Activated naive CD4-positive, alpha-beta T cell treated with anti-CD3 and anti-CD28 coated beads, Interleukin-2, amount 50 U/mL, for 16 hours (primary cell): Measurements from ENCODE around the gene ANKRD11.

Experiments used
- DNase-seq: peaks from one replicate; pipeline ENCODE4 v3.0.0-alpha.2; 2020

The ANKRD11 gene

GRCh38 chr16:89506113-89506504, 15.7 kb upstream of the ANKRD11 start:
- DNase-seq = no peak

DNA sequence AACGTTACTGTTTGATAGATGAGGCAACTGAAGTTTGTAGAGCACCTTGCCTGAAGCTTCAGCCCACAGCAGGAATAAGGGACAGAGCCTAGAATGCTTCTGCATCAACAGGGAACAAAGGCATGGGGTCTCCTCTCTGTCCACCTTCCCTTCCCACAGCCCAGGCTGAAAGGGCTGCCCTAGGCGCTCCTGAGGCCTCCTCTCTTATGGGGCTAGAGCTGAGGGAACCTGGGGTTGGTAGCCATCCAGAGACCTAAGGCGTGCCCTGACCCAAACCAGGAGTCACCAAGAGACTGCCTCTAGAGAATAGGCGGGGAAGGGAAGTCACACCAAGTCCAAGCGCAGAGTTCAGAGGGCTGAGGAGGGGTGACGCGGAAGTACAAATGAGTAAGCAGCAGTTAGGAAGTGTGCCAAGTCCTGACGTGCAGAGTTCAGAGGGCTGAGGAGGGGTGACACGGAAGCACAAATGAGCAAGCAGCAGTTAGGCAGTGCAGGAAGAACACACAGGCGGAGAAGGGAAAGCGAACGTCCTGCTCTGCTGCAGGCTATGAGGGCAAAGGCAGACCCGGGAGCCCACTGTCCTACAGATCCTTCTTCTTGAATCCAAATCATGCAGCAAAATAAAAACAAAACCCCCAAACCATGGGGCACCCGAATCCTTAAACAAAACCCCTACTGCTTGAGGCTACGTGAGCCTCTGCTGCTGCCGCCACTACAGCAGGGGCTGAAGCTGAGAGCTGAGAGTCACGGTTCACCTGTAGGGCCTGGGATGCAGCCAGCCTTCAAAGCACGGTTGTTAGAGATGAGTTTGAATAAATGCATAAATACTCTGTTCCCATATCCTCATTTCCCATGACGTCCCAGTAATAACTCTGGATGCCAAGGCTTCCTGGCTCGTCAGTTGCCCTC, 15.1 kb upstream of the ANKRD11 start:
- peak; percentile 87 for DNase-seq

DNA sequence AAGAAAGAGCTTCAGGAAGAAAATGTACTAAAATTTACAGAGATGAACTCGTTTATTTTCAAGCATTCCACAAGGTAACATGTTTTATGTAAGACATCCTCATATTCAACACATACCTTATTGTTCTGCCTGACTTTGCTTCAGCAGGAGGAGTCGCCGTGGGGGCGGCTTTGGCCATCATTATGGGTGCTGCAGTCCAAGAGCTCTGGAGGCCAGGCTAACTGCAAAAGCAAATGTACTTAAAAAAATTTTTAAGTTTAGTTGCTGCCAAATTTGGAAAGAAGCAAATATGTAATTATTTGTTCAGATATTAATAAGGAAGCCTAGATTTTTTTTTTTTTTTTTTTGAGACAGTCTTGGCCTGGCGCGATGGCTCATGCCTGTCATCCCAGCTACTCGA, 13.7 kb upstream of the ANKRD11 start:
- no peak for DNase-seq

- no peak for DNase-seq
These were observed 11.9 kb upstream of the ANKRD11 start for GRCh38 chr16:89502081-89502843.

- no peak for DNase-seq
These were observed 9.4 kb upstream of the ANKRD11 start for GRCh38 chr16:89499767-89500166.

- no peak for DNase-seq
These were observed 8.5 kb upstream of the ANKRD11 start for GRCh38 chr16:89498839-89499238.

- no peak for DNase-seq
These were observed 4.8 kb upstream of the ANKRD11 start for GRCh38 chr16:89495121-89495520.

- no peak for DNase-seq
These were observed 3.4 kb upstream of the ANKRD11 start for GRCh38 chr16:89493776-89494175.

DNA sequence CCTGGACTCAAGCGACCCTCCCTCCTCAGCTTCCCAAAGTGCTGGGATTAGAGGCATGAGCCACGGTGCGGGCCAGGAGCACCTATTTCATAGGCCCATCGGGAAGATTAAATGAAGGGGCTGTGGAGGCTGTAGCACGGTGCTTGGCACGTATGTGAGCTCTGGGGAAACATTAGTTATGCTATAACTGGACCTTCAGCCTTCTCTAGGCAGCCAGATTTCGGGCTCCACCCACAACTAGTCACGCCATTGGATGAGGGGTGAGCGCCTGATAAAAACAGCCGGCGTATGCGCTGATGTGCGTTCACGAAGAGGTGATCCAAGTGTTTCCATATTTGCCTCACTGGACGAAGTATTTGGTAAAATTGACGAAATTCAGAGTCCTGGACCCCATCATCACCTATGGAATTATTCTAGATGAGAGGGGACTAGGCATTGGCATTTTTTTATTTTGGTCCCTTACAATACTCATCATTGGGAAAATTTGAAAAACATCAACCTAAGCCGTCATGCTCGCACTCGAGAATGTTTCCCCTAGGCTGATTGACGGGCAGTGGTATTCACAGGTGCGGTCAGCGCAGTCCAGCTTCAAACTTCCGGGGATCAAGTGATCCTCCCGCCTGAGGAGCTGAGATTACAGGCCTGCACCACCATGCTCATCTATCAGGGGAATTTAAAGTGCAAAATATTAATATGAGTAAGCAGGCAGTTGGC, 1.8 kb upstream of the ANKRD11 start:
- DNase-seq = no peak

DNA sequence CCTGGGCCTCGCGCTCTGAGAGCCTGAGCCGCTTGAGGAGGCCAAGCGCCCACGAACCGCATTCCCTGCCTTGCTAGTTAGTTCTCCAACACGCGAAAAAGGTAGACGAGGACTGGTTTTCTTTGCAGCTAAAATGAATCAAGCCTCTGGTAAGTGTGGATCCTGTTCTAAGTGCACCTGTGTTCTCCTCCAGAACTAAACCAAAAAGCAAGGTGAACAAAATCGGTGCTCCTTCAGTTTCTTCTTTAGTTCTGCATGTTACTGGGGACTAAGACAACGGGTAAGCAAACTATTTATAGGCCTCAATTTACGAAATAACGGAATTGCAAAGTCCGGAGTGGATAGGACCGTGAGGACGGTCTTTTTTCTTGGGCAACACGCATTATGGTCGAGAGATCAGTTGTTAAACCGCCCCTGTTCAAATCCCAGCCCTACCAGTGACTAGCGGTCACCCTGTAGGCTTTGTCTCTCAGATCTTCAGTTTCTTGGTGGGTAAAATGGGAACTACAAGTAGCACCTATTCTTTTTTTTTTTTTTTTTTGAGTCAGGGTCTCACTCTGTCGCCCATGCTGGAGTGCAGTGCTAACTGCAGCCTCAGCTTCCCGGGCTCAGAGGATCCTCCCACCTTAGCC, 993 bp upstream of the ANKRD11 start:
- DNase-seq = no peak

- DNase-seq = no peak
These were observed 393 bp downstream of the ANKRD11 start for GRCh38 chr16:89489898-89490438.

DNA sequence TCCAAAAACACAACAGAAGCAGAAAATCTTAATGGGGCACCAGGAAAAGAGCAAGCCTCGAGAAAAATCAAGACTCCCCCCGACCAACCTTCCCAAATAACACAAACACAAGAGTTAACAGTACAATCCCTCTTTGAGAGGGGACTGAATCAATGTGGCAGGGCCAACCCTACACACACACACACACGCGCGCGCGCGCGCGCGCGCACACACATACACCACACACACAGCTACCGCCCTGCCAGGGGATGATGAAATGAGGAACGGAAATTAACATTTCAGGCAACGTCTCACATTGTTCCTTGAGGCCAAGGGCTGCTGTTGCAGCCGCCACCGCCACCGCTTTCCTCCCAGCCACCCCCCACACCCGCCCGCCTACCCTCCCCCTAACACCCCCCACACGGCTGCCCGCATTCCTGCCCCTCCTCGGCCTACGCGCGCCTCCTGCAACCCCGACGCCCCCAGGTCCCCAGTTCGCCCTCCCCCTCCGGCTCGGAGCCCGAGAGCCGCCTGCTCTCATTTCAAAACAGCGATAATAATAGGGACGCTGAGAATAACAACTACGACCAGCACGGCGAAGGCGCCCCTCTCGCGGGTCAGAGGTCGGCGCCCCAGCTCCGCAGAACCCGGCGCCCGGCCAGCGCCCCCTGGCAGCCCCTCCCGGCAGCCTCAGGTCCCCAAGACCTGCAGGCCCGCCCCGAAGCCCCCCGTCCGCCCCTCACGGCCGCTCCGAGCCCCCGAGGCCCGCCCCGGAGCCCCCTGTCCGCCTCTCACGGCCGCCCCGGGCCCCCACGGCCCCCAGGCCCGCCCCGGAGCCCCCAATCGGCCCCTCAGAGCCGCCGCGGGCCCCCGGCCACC, 1.1 kb downstream of the ANKRD11 start:
- peak; percentile 85 for DNase-seq

GRCh38 chr16:89485701-89486246, 4.6 kb downstream of the ANKRD11 start:
- DNase-seq = no peak

GRCh38 chr16:89484923-89485679, 5.3 kb downstream of the ANKRD11 start:
- DNase-seq = no peak

DNA sequence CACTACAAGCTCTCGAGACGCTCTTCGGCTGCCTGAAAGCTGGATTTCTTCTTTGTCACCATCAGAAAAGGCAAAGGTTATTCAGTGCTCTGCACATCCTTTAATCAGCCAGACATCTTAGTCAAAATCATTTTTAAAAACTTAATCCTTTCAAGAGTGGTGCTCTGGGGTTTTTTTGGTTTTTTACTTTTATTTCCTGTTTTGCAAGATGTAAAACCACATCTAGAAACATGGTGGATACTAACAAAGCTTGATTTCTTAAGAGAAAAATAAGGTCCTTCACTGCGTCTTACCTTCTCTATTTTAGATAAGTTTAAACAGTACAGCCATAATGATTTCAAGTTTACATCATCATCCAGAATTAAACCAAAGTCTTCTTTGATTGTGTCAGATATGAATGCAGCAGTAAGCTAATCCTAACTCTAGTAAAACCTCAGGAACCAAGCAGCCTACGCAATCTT, 6.3 kb downstream of the ANKRD11 start:
- DNase-seq = no peak

DNA sequence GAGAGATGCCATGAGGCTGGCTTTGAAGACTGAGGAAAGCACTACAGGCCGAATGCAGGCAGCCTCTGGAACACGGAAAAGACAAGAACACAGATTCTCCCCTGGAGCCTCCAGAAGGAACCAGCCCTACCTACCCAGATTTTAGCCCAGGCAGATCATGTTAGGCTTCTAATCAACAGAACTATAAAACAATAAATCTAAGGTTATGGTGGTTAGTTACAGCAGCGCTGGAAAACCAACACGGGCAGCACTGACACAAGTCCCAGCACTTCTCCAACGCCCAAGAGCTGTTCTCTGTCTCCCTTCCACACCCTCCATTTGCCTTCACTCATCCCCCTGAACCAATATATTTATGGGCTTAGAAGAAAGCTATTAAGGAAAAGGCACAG, 7.5 kb downstream of the ANKRD11 start:
- no peak for DNase-seq

DNA sequence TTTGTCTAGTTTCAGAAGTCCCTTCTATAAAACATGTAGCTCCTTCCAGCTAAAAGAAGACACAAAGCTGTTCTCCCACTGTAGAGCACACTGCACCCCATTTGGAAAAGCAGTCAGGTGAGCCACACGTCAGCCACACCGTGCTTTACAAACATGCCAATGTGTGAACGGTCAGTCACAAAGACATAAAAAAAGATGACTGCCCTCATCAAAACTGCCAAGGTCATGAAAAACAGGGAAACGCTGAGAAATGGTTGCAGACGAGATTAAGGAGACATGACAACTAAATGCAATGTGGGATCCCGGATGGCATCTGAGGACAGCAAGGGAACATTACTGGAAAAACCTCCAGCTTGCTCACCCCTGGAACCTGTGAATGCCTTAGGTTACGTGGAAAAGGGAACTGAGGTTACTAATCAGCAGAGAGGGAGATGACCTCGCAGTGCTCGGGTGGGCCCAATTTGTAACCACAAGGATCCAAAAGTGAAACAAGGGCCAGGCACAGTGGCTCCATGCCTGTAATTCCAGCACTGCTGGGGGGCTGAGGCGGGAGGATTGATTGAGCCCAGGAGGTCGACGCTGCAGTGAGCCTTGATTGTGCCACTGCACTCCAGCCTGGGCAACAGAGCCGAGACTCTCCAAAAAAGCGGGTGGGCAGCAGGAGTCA, 8.1 kb downstream of the ANKRD11 start:
- DNase-seq = no peak

DNA sequence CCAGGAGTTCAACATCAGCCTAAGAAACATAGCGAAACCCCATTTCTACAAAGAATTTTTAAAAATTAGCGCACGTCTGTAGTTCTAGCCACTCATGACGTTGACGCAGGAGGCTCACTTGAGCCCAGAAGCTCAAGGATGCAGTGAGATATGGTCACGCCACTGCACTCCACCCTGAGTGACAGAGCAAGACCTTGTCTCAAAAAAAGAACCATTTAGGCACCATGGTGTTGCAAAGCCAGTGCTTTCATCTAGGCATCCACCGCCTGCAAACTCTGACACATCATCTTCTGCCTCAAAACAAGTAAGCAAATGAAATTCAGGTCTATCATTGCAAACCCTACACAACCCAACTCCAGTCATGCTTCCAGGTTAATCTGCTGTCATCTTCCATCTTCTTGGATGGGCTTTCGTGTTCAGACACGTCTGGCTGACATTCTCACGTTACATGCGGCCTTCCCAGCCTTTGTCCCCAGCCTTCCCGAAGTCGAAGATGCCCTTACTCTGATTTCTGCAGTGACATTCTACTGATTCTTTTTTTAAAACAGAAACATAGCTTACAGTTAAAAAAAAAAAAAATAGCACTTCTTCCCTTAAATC, 8.9 kb downstream of the ANKRD11 start:
- no peak for DNase-seq

- DNase-seq = no peak
These were observed 11.7 kb downstream of the ANKRD11 start for GRCh38 chr16:89478576-89479221.
